Upper lobe of left lung (tissue), 6 donors: ENCODE results near the gene GALNS. TPM values are rescaled to one million over a fixed set of nuclear protein-coding genes. Genes with fewer than 3 reads are reported as not detected.
"Not testable (repeated sequence)": the region's sequence is repeated elsewhere in the genome, so short reads cannot be mapped to it uniquely, and the experiment has no call there.

Experiments
- ATAC-seq, 2 donors: fragments of 200-7000 bp; cut with Tn5 transposase; one replicate each; pipeline ENCODE4 v1.9.1; 2022; ENCODE audit warnings: mild to moderate bottlenecking in 2 of 2, moderate library complexity in 2 of 2; ENCODE audit not compliant: low FRiP score in 2 of 2
- DNase-seq, 2 donors: peaks; one replicate each; pipeline ENCODE4 v3.0.0-alpha.2; 2019 to 2020
- H3K27ac ChIP-seq, 4 donors: fragments of 200-600 bp; sonication (generic); one replicate each; pipeline ENCODE4 v1.5.1; 2016 to 2019
- H3K27me3 ChIP-seq, 4 donors: fragments of 200-600 bp; sonication (generic); one replicate each; pipeline ENCODE4 v1.5.1; 2017 to 2019
- H3K36me3 ChIP-seq, 4 donors: fragments of 200-600 bp; sonication (generic); one replicate each; pipeline ENCODE4 v1.5.1; 2016 to 2019
- H3K4me1 ChIP-seq, 4 donors: fragments of 200-600 bp; sonication (generic); one replicate each; pipeline ENCODE4 v1.5.1; 2018 to 2019
- H3K4me3 ChIP-seq, 4 donors: fragments of 200-600 bp; sonication (generic); one replicate each; pipeline ENCODE4 v1.5.1; 2017 to 2019; ENCODE audit warnings: mild to moderate bottlenecking in 2 of 4, moderate library complexity in 1 of 4
- H3K9me3 ChIP-seq, 4 donors: fragments of 200-600 bp; sonication (generic); one replicate each; pipeline ENCODE4 v1.5.1; 2018 to 2019
- CTCF ChIP-seq, 6 experiments: fragments of 450-650 bp in 4 of 6; fragments of 200-600 bp in 2 of 6; sonication (generic) in 2 of 6; IDR thresholded peaks; one replicate each; pipeline ENCODE4 v1.5.1; 2016 to 2019; ENCODE audit warnings: antibody characterized with exemption in 6 of 6
- EP300 ChIP-seq, 4 donors: sonication (generic); formaldehyde crosslinking; IDR thresholded peaks; one replicate each; pipeline ENCODE4 v1.5.1; 2017; ENCODE audit warnings: antibody characterized with exemption in 4 of 4, control low read depth in 2 of 4
- POLR2A ChIP-seq, 4 donors: fragments of 450-650 bp; IDR thresholded peaks; one replicate each; pipeline ENCODE4 v1.5.1; 2016 to 2017; ENCODE audit warnings: antibody characterized with exemption in 4 of 4, mild to moderate bottlenecking in 2 of 4
- POLR2AphosphoS5 ChIP-seq, 2 donors: sonication (generic); formaldehyde crosslinking; IDR thresholded peaks; one replicate each; pipeline ENCODE4 v1.5.1; 2017; ENCODE audit warnings: antibody characterized with exemption in 2 of 2
- WGBS, 2 donors: methylation state at CpG; one replicate each; pipeline ENCODE4 v1.1.5; 2017 to 2018; 5-methylcytosine and 5-hydroxymethylcytosine counted together
- total RNA-seq, 6 donors: library from RNA; depleted of rRNA in 4 of 6; stranded (reverse); fragments of >200 nt in 4 of 6; gene quantifications; one replicate each; pipeline versions ENCODE4 v1.1.0 to v1.2.1, GENCODE V29; 2016 to 2021
- donor health status: DM: no; HTN: no; CAD: no; lungs with moderate emphysema.
- donor health status: DM: no; HTN: yes; CAD: no; lungs with severe emphysema.

GALNS gene
- total RNA-seq, 6 donors from 2014 or later, result 24.8 to 140 (median 45.6) TPM

- DNase-seq (no peak), ATAC-seq (peak in 1 of 2 donors; percentile 29)
Observed at GRCh38 chr16:88789594-88789993, 67.2 kb downstream of the GALNS start.

GRCh38 chr16:88788749-88789148, 68.0 kb downstream of the GALNS start:
- H3K27me3 ChIP-seq, H3K9me3 ChIP-seq, H3K36me3 ChIP-seq, ATAC-seq, H3K27ac ChIP-seq, DNase-seq, H3K4me3 ChIP-seq: not testable (repeated sequence)
- 93 to 96% methylated on average over 8 of the region's 8 CpGs for WGBS, 2 donors
- peaks cover 10 to 38% (median 19%) of the 10 kb centered on the region in 4 donors for H3K4me1 ChIP-seq

More at GRCh38 chr16:88789594-88789993, 67.2 kb downstream of the GALNS start:
- 58 to 73% methylated on average over 6 to 7 of the region's 7 CpGs for WGBS, 2 donors
- no peaks in the 10 kb centered on the region for H3K36me3 ChIP-seq
- H3K4me1 ChIP-seq, result peaks cover 7 to 36% (median 13%) of the 10 kb centered on the region in 4 donors
- no peaks in the 10 kb centered on the region for H3K27me3 ChIP-seq
- no peak overlapping the region for H3K4me3 ChIP-seq
- TF ChIP-seq CTCF (IDR thresholded peaks at IDR 0.05) (no peak), POLR2AphosphoS5 (IDR thresholded peaks at IDR 0.05) (no peak), POLR2A (IDR thresholded peaks at IDR 0.05) (no peak), EP300 (IDR thresholded peaks at IDR 0.05) (no peak)
- no peaks in the 10 kb centered on the region for H3K9me3 ChIP-seq
- no peak overlapping the region for H3K27ac ChIP-seq

GRCh38 chr16:88787579-88788314, 69.0 kb downstream of the GALNS start:
- ATAC-seq (no peak), DNase-seq (no peak)
- WGBS, 2 donors, result 88 to 97% methylated on average over 11 of the region's 11 CpGs
- no peaks in the 10 kb centered on the region for H3K9me3 ChIP-seq
- H3K36me3 ChIP-seq, result no peaks in the 10 kb centered on the region
- no peak overlapping the region for H3K27ac ChIP-seq
- TF ChIP-seq POLR2A (IDR thresholded peaks at IDR 0.05), result no peak
- TF ChIP-seq POLR2AphosphoS5 (IDR thresholded peaks at IDR 0.05), result no peak
- no peak for TF ChIP-seq EP300 (IDR thresholded peaks at IDR 0.05)
- no peak for TF ChIP-seq CTCF (IDR thresholded peaks at IDR 0.05)
- no peak overlapping the region for H3K4me3 ChIP-seq
- no peaks in the 10 kb centered on the region for H3K27me3 ChIP-seq
- peaks cover 20 to 41% (median 27%) of the 10 kb centered on the region in 4 donors for H3K4me1 ChIP-seq

- peak within 1 kb of the TSS; percentile 67 to 95 (median 92) for H3K4me3 ChIP-seq
- DNase-seq (peak; percentile 75 to 97), ATAC-seq (peak; percentile 61 to 82)
- peak; percentile 89 to 99 (median 97) for TF ChIP-seq CTCF (IDR thresholded peaks at IDR 0.05)
- TF ChIP-seq POLR2AphosphoS5 (IDR thresholded peaks at IDR 0.05), result peak; percentile 38 to 70
- TF ChIP-seq EP300 (IDR thresholded peaks at IDR 0.05), result no peak
- peak in 2 of 4 donors; percentile 47 to 76 for TF ChIP-seq POLR2A (IDR thresholded peaks at IDR 0.05)
- H3K27ac ChIP-seq, result peak within 1 kb of the TSS; percentile 92 to 97 (median 95)
- 10 to 18% methylated on average over 9 to 35 of the region's 110 CpGs for WGBS, 2 donors
- no peaks in the 10 kb centered on the region for H3K9me3 ChIP-seq
- H3K36me3 ChIP-seq, result no peaks in the 10 kb centered on the region
- no peaks in the 10 kb centered on the region for H3K27me3 ChIP-seq
- H3K4me1 ChIP-seq, result peaks cover 41 to 50% (median 46%) of the 10 kb centered on the region in 4 donors
Observed at GRCh38 chr16:88785106-88785924, 71.4 kb downstream of the GALNS start, which contains the start of gene PIEZO1. Gene PIEZO1, minus strand, starts transcription at chr16:88785220. Its CDS starts 256 bp downstream, at chr16:88784964.

- peak overlapping the region; percentile 92 to 97 (median 95) for H3K27ac ChIP-seq
- peak; percentile 27 to 58 for ATAC-seq
- H3K9me3 ChIP-seq, result no peaks in the 10 kb centered on the region
- H3K4me1 ChIP-seq, result peaks cover 45 to 53% (median 47%) of the 10 kb centered on the region in 4 donors
- DNase-seq, result no peak
- H3K27me3 ChIP-seq, result no peaks in the 10 kb centered on the region
- 4% methylated on average over 18 of the region's 32 CpGs; no CpG with 5 or more reads in 1 of the 2 donors for WGBS, 2 donors
- peak overlapping the region; percentile 27 to 95 (median 92) for H3K4me3 ChIP-seq
- no peaks in the 10 kb centered on the region for H3K36me3 ChIP-seq
- no peak for TF ChIP-seq POLR2AphosphoS5 (IDR thresholded peaks at IDR 0.05)
- TF ChIP-seq POLR2A (IDR thresholded peaks at IDR 0.05), result peak in 1 of 4 donors; percentile 91
- TF ChIP-seq EP300 (IDR thresholded peaks at IDR 0.05), result no peak
- TF ChIP-seq CTCF (IDR thresholded peaks at IDR 0.05), result no peak
Observed at GRCh38 chr16:88784856-88785105, 72.0 kb downstream of the GALNS start.
